SIG-M5 treated with dmso at 0.1 percent for 504 hours (cell line): Measurements from ENCODE around the gene TAGLN3.
A peak's percentile ranks its signal among the peaks of the same experiment; 100 is the strongest.
"Not testable (repeated sequence)": the region's sequence is repeated elsewhere in the genome, so short reads cannot be mapped to it uniquely, and the experiment has no call there.

Experiments used
- DNase-seq: peaks from one replicate; lab custom pipeline; 2025; ENCODE audit not compliant: unreplicated experiment; lab: John Stamatoyannopoulos, UW

The TAGLN3 gene

DNA sequence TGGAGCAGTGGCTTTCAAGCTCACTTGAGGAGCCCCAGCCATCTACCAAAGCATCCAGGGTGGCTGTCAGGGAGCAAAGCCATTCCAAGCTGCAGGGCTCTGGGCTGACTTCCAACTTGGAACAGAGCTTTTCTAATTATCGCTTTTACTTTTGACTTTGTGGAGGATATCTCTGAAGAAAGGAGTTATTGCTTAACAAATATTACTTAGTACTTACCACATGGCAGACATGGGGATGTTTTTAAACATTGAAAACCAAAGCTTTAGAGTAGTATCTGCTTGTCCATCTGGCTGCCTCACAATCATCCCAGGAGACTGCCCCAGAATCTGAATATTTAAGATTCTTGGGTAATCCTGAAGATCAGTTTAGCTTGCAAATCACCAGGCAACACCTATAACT, 8.9 kb downstream of the TAGLN3 start:
- no peak for DNase-seq

GRCh38 chr3:112009670-112010069, 10.9 kb downstream of the TAGLN3 start:
- no peak for DNase-seq

GRCh38 chr3:112010636-112011035, 11.9 kb downstream of the TAGLN3 start:
- no peak for DNase-seq

GRCh38 chr3:112011376-112011940, 12.7 kb downstream of the TAGLN3 start:
- DNase-seq = no peak

- DNase-seq = no peak
Observed at GRCh38 chr3:112012205-112012992, 13.7 kb downstream of the TAGLN3 start.

GRCh38 chr3:112013058-112013783, 14.5 kb downstream of the TAGLN3 start:
- peak; percentile 81 for DNase-seq

- no peak for DNase-seq
Observed at GRCh38 chr3:112013784-112014143, 15.0 kb downstream of the TAGLN3 start.

DNA sequence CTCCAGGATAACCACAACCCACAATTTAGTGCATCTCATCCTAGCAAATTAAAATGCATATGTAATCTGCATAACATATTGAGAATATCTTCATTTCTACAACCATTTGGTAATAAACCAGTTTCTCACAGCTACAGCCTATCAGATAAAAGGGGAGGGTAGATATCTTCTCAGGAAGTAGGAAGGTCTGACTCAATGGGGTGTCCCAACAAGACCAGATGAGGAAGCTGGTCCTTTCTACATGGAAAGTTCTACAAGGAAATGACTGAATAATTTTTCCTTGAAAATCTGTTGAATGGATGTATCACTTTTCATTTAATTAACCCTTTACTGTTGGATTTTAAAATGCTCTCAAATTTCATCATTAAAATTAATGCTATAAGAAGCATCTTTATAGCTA, 18.4 kb downstream of the TAGLN3 start:
- no peak for DNase-seq

GRCh38 chr3:112018712-112019111, 20.0 kb downstream of the TAGLN3 start:
- no peak for DNase-seq

DNA sequence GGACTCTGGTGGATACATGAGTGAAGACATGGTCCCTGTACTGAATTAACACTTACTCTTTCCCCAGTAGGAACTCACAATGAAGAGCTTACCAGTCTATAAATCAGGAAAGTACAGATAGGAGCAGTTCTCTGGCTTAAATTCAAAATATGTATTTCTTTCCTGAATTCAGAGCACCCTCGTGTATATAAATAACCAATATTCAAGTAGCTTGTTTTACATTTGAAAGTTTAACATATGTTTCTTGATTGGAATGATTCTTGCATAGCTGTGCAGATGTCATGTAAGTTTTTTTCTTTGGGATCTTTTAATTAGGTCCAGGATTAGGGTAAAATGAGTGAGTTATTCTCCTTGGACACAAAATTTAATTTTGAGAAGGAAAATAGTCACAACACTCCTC, 21.0 kb downstream of the TAGLN3 start:
- no peak for DNase-seq

GRCh38 chr3:112020674-112021085, 22.0 kb downstream of the TAGLN3 start:
- no peak for DNase-seq

GRCh38 chr3:112027142-112027541, 28.4 kb downstream of the TAGLN3 start:
- DNase-seq = no peak

- no peak for DNase-seq
Observed at GRCh38 chr3:112027826-112028225, 29.1 kb downstream of the TAGLN3 start.

GRCh38 chr3:112030901-112031300, 32.2 kb downstream of the TAGLN3 start:
- DNase-seq = no peak

GRCh38 chr3:112032098-112032731, 33.5 kb downstream of the TAGLN3 start:
- no peak for DNase-seq

DNA sequence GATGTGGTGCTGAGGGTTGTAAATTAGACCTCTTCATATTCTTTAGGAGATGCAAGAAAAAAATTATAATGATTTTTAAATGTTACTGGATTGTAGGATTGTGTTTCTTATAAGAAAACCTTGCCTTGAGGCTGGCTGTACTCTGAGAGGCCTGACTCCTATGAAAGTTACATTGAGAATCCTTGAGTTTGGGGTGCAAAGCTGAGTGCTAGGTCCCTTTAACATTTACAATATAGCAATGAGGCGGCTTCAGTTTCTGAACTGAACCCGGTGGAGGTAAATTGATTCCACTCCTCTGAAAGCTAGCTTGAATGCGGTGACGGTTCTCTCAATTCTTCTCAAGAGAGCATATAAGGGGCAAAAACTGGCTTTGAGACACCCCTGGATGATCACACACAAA, 35.7 kb downstream of the TAGLN3 start, which contains the start of gene TMPRSS7:
Gene TMPRSS7 (plus strand): TSS at position 301 of the 400 bp plus-strand sequence. CDS start 110 bp downstream, outside the sequence.
- no peak for DNase-seq

GRCh38 chr3:112035241-112035640, 36.5 kb downstream of the TAGLN3 start:
- DNase-seq = no peak

DNA sequence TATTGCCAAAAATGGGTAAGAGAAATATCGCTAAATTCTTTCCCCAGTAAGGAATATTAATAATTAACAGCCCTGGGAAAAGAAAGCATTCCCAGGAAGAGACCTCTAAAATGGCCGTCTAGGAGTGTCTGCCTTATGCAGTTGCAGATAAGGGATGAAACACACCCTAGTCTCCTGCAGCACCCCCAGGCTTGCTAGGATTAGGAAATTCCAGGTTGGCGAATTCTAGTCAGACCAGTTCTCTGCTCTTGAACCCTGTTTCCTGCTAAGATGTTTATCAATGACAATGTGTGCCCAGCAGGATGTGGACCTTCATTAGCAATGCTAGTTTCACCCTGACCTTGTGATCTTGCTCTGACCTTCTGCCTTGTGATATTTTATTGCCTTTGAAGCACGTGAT, 38.5 kb downstream of the TAGLN3 start:
- DNase-seq = not testable (repeated sequence)

- no peak for DNase-seq
Observed at GRCh38 chr3:112038863-112039262, 40.1 kb downstream of the TAGLN3 start.

DNA sequence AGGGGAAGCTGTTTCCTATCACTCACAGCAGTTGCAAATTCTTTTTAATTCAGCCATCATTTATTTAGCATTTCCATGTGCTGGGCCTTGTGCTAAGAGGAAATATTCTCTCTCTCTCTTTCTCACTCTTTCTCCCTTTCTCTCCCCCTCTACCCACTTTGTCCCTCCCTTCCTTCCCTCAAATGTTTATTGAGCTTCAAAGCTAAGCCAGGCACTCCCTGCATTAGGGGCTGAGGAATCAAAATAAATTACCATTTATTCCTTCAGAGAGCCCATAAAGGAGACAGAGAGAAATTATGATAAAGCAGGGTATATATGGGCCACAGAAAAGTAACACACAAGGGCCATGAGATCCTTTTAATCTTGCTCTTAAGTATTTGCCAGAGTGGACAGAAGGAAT, 42.6 kb downstream of the TAGLN3 start:
- no peak for DNase-seq

- no peak for DNase-seq
Observed at GRCh38 chr3:112042842-112043280, 44.1 kb downstream of the TAGLN3 start.
